Gastroesophageal sphincter (tissue), 3 donors: Measurements from ENCODE around the gene PPP1R10.

ENCODE experiments used
- POLR2A ChIP-seq, 2 donors: fragments of 450-650 bp; IDR thresholded peaks; one replicate each; pipeline ENCODE4 v1.6.1; 2017; ENCODE audit warnings: antibody characterized with exemption in 2 of 2, mild to moderate bottlenecking in 2 of 2, moderate library complexity in 1 of 2
- TF ChIP-seq, protein P1 (sequence below), 4 experiments: fragments of 200-600 bp in 2 of 4; fragments of 450-650 bp in 2 of 4; sonication (generic) in 1 of 4; IDR thresholded peaks; one replicate each; pipeline ENCODE4 v1.5.1; 2017 to 2019; ENCODE audit warnings: antibody characterized with exemption in 4 of 4, mild to moderate bottlenecking in 2 of 4, moderate library complexity in 2 of 4

DNA sequence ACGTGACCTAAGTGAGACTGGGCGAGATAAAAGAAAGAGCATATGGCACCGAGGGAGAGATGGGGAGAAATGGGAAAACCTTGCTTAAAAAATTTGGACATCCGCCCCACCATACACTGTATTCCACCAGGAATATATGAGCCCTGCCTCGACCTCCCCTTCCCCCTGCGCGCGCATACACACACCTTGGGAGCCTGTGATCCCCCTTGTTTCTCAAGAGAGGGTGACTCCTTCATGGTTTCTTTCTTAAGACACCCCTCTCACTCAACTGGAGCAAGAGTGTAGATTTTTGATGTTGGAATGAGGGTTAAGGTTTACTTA is 45.3 kb downstream of the PPP1R10 start:
- TF ChIP-seq POLR2A (IDR thresholded peaks at IDR 0.05): no peak
- TF ChIP-seq, protein P1, sequence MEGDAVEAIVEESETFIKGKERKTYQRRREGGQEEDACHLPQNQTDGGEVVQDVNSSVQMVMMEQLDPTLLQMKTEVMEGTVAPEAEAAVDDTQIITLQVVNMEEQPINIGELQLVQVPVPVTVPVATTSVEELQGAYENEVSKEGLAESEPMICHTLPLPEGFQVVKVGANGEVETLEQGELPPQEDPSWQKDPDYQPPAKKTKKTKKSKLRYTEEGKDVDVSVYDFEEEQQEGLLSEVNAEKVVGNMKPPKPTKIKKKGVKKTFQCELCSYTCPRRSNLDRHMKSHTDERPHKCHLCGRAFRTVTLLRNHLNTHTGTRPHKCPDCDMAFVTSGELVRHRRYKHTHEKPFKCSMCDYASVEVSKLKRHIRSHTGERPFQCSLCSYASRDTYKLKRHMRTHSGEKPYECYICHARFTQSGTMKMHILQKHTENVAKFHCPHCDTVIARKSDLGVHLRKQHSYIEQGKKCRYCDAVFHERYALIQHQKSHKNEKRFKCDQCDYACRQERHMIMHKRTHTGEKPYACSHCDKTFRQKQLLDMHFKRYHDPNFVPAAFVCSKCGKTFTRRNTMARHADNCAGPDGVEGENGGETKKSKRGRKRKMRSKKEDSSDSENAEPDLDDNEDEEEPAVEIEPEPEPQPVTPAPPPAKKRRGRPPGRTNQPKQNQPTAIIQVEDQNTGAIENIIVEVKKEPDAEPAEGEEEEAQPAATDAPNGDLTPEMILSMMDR (IDR thresholded peaks at IDR 0.05): no peak
